Spleen (tissue), 7 donors: ENCODE data around the gene NRCAM.

Source experiments
- CTCF ChIP-seq, 11 experiments: fragments of 200-600 bp in 7 of 11; fragments of 450-650 bp in 4 of 11; sonication (generic) in 4 of 11; IDR thresholded peaks in 8 of 11; conservative IDR thresholded peaks in 3 of 11; 1 replicate in 7 of 11; 2 replicates in 4 of 11; pipeline versions ENCODE4 v1.4.0 to v1.8.0; 2016 to 2021; ENCODE audit warnings: antibody characterized with exemption in 11 of 11, inconsistent platforms in 4 of 11, mild to moderate bottlenecking in 1 of 11
- POLR2A ChIP-seq, 3 donors: fragments of 450-650 bp; IDR thresholded peaks; one replicate each; pipeline ENCODE4 v1.5.1; 2017; ENCODE audit warnings: antibody characterized with exemption in 3 of 3, mild to moderate bottlenecking in 1 of 3
- POLR2AphosphoS5 ChIP-seq, 3 donors: sonication (generic); formaldehyde crosslinking; IDR thresholded peaks; one replicate each; pipeline ENCODE4 v1.5.1; 2017; ENCODE audit warnings: antibody characterized with exemption in 3 of 3
- donor health status: DM: no; HTN: no; CAD: no; lungs with moderate emphysema.
- donor health status: DM: no; HTN: no; CAD: no.
- donor health status: DM: no; HTN: no; CAD: no.

GRCh38 chr7:108326938-108327337, 129.3 kb downstream of the NRCAM start:
- no peak for TF ChIP-seq CTCF (IDR thresholded peaks at IDR 0.05 in 8 of 11, conservative IDR thresholded peaks at IDR 0.05 in 3 of 11)
- TF ChIP-seq POLR2AphosphoS5 (IDR thresholded peaks at IDR 0.05), result no peak
- no peak for TF ChIP-seq POLR2A (IDR thresholded peaks at IDR 0.05)
